HG03520 (cell line): ENCODE measurements around the gene CSRP1.
A peak's percentile ranks its signal among the peaks of the same experiment; 100 is the strongest.

Experiments
- ATAC-seq: cut with Tn5 transposase; IDR thresholded peaks from one replicate; pipeline ENCODE4 v1.9.1; 2021; ENCODE audit warnings: mild to moderate bottlenecking, moderate library complexity; ENCODE audit not compliant: unreplicated experiment

The CSRP1 gene

DNA sequence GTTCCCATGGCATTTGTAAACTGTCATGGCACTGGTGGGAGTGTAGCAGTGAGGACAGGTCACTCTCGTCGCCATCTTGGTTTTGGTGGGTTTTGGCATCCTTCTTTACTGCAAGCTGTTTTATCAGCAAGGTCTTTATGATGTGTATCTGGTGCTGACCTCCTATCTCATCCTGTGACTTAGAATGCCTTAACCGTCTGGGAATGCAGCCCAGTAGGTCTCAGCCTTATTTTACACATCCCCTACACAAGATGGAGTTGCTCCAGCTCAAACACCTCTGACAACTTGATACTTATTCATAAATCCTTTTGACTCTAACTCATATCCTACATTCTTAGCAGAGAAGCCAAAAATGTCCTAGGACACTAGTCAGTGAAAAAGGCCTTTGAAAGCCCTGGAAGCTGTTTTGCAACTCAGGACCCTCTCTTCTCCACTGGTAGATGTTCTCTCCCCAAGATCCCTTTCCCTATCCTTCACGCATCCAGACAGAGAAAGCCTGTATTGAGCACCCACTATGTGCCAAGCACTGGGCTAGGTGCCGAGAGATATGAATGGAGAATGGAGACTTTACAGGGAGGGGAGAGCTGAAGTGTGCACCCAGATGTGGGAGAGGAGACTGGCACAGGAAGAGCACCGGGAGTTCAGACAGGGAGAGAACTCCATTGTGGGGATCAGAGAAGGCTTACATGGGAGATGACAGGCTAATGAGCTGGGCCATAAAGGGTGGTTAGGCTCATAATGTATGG, 6.7 kb upstream of the CSRP1 start:
- no peak for ATAC-seq

DNA sequence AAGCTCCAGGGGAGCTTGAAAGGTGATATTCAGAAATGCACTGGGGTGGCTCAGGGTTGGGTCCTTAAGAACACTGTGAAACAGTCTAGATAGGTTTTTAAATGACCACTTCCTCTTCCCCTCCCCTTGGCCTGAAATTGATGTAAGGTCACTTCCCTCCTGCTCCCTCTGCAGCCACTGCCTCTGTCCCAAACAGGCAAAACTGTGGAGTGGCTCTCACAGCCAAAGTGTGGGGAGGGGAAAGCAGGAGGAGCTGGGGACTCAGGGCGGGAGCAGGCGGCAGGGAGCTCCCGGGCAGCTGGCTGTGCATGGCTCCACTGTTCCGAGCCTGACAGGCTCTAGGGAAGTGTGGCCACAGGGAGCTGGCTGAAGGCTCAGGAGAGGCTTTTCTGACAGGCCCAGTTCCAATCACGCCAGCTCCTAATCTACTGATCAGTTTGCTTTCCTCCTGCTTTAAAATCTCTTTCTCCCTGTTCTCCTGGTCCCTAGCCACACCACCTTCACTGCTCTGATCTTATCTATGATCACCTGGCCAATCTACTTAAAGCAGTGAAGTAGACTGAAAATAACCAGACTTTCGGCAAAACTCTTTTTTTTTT, 5.1 kb upstream of the CSRP1 start:
- no peak for ATAC-seq

- no peak for ATAC-seq
These were observed 4.5 kb upstream of the CSRP1 start for GRCh38 chr1:201511396-201511940.

- no peak for ATAC-seq
These were observed 3.8 kb upstream of the CSRP1 start for GRCh38 chr1:201510734-201511133.

DNA sequence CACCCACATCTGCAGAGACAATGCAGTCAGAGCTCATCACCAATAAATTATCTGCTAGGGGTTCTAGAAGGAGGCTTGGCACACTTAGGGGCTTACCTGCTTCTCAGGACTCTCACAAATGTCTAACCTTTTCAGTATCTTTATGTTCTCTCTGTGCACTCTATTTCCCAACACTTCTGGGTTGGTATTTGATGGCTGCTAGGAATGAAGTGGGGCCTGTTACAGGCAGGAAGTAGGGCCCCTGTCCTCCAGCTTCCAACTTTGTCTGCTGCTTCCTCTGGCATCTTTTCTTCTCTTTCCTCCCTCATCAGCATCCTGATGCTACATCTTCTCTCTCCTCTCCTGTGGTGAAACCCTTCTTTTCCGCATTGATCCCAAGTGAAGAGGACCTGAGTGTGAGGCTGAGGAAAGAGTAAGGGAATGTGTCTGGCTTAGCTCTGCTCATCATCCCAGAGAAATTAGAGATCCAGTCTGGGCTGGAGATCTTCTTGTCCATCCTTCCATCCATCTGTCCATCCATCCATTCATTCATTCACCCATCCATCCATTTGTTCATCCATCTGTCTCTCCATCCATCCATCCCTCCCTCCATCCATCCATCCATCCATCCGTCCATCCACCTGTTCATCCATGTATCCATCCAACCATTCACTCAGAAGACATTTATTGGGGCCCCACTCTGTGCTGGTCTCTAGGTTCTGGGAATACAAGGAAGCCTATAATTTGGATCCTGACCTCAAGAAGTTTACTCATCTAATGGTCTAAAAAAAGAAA, 2.9 kb upstream of the CSRP1 start:
- no peak for ATAC-seq

DNA sequence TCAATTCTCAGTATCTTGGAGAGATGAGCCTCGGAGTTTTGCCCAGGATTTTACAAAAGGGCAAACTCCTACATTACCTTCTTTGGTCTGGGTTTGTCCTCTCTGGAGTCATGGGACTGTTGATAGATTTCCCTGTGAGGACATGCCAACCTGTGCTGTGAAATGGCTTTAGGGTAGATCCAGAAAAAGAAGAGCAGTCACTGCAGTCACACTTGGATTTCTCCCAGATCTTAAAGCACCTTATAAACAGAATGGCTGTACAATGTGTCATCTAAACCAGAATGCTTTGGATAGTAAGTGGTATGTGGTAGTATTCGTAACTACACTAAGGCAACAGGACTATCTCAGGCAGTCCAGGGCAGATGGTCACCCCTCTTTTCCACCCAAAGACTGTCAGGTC, 1.9 kb upstream of the CSRP1 start:
- ATAC-seq = no peak

DNA sequence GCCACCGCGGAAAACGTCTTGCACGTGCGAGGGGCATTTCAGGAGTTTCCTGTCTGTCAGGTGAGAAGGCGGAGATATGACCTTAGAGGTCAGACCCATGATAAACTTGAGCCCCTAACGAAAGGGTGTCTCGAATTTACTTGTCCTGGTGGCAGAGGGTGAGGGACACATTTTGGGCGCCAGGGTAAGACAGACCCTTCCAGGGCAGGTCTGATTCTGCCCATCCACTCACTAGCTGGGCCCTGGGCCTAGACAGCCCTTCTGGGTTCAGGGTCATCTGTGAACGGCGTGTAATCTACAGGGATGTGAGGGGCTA, 395 bp upstream of the CSRP1 start:
- peak; percentile 10 for ATAC-seq

DNA sequence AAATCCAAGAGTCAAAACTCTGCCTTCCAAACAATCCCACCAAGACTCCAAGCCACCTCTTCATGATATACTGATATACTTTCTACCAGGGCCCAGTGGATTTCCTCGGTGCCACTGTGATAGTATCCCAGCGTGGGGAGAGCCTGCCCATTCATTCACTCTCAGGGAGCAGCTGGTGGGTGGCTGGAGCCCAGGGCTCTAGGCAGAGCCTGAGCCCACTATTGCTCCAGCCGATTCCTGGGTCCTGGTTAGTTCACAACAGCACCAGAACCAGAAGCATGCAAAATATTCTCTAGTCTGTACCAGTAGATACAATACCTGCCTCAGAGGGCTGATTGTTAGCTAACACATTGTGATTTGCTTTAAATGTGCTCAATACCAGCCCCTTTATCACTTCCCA, 831 bp downstream of the CSRP1 start:
- no peak for ATAC-seq

GRCh38 chr1:201505503-201505890, 1.4 kb downstream of the CSRP1 start:
- no peak for ATAC-seq

- ATAC-seq = no peak
These were observed 2.0 kb downstream of the CSRP1 start for GRCh38 chr1:201504799-201505502.

DNA sequence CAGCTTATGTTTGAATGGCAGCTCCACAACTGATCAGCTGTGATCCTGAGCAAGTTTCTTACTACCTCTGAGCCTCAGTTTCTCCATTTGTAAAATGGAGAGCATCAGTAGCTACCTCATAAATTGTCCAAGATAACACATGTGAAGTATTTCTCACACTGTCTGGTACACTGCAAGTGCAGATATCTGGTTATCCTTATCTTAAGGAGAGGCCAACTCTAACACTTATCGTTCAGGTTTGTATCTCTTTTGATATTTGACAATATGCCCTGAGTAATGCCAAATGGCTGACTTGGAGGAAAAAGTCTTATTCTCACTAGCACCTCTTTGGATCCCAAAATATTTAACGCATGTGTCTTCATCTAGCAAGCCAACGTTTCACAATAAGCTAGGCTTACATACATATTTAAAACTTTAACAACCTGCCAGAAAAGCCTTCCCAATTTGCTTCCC, 2.7 kb downstream of the CSRP1 start:
- ATAC-seq = no peak

- no peak for ATAC-seq
These were observed 3.3 kb downstream of the CSRP1 start for GRCh38 chr1:201503397-201504176.

GRCh38 chr1:201502511-201502857, 4.4 kb downstream of the CSRP1 start:
- no peak for ATAC-seq

DNA sequence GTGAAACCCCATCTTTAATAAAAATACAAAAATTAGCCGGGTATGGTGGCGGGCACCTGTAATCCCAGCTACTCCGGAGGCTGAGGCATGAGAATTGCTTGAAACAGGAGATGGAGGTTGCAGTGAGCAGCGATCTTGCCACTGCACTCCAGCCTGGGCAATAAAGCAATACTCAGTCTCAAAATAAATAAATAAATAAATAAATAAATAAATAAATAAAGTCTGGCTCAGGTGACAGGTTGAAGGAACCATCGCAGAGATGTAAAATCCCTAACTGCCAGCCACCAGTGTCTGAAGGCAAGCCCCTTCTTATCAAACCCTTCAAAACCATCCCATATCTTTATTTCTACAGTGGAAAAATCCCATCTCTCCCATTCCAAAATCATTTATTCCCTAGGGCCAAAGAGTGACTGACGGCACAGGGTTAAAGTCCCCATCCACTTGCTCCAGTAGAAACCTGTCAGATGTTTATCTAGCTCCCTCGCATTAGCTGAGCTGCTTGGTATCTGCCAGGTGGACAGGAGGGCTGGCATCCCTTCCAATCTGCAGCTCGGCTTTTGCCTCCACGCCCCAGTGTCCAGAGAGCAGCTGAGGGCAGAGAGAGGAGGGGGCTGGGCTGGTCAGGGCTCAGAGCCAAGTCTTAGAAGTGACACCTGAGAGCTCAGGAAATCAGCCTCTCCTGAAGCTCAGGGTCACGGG, 5.0 kb downstream of the CSRP1 start:
- ATAC-seq = no peak

- ATAC-seq = no peak
These were observed 5.8 kb downstream of the CSRP1 start for GRCh38 chr1:201501144-201501543.

DNA sequence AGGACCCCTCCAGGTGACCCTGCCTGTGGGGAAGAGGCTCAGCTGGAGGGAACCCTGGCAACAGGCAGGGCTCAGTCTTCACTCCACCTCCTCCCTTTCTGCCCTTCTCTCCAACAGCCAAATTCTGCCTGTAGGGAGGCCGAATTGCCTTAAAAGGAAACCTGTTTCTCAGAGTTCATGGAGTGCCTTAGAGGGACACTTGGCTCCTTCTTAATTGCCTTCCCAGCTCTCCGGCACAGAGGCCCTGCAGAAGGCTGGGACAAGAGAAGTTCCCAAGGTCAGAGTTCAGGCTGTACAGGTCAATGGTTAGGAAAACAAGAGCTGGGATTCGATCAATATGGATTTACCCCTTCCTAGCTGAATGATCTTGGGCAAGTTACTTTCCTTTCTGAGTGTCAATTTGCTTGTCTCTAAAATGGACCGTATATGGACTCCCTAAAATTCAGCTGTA, 6.2 kb downstream of the CSRP1 start:
- ATAC-seq = no peak

GRCh38 chr1:201499795-201500669, 6.9 kb downstream of the CSRP1 start:
- ATAC-seq = no peak

DNA sequence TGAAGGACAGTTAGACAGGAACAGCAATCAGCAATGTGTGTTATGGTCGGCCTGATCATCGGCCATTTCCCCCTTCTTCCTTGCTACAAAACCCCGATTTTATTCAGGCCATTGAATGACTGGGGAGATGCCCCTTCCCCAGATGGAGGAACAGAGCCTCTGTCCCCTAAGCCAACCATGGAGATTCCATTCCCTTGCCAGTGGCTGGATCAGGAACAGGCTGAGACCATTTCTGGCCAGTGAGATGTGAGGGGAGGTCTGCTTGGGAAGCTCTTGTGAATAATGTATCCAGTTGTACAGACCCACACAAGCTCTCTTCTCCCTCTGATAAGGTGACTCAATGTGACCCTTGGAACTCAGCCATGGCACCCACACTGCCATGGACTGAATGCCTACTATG, 7.7 kb downstream of the CSRP1 start:
- no peak for ATAC-seq

DNA sequence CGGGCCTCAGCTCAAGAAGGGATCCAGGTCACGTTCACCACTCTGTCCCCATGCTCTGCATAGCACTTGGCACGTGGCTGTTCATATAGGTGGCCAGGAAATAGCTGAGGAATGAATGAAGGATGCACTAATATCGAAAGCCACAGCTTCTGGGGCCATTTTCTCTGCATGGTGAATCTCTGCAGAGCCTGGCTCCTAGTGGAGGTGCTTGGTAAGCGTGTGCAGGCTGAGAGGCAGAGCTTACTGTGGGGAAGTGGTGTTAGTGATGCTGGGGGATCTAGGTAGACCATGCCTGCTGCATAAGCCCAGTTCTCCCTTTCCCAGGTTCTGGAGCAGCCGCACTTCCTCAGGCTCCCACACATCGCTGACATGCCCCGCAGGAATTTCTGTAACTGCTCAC, 8.3 kb downstream of the CSRP1 start:
- ATAC-seq = no peak
